HCT116 (cell line): Measurements from ENCODE around the gene ZNF235. TPM values are rescaled to one million over a fixed set of nuclear protein-coding genes. Genes with fewer than 3 reads are reported as not detected.
"Not testable (repeated sequence)": the region's sequence is repeated elsewhere in the genome, so short reads cannot be mapped to it uniquely, and the experiment has no call there.

Experiments used
- ATAC-seq: fragments of 200-7000 bp; cut with Tn5 transposase; 2 replicates; pipeline ENCODE4 v1.9.1; 2020; ENCODE audit warnings: mild to moderate bottlenecking, moderate library complexity
- BruUV-seq: library from RNA; stranded (reverse); fragments of 400-500 nt; replicated peaks from 2 replicates; lab custom pipeline; 2021; lab: Mats Ljungman, UMichigan
- CTCF ChIA-PET: fragments of 300-600 bp; sonication (Branson Sonifier 250); formaldehyde crosslinking; loops from one replicate; lab custom pipeline; 2021; ENCODE audit warnings: antibody characterized with exemption; lab: Charles Lee
- POLR2A ChIA-PET: fragments of 300-600, 350-600 bp; sonication (Branson Sonifier 250); formaldehyde crosslinking; loops from one replicate; lab custom pipeline; 2021; ENCODE audit warnings: antibody characterized with exemption; lab: Charles Lee
- RAD21 ChIA-PET, 2 experiments: fragments of 300-600 bp; sonication (Branson Sonifier 250); formaldehyde crosslinking; loops; one replicate each; lab custom pipeline; 2023; ENCODE audit warnings: low total read pairs in 2 of 2; ENCODE audit not compliant: uncharacterized antibody in 2 of 2, unreplicated experiment in 2 of 2, low non-redundant PET in 1 of 2; lab: Charles Lee
- DNase-seq: peaks from one replicate; pipeline ENCODE4 v3.0.0-alpha.2; 2010; ENCODE audit warnings: low read depth, low spot score
- H2AFZ ChIP-seq: fragments of 200-600 bp; shearing (Covaris generic), sonication (generic); 2 replicates; pipeline ENCODE4 v1.6.1; 2017; ENCODE audit warnings: low read depth, mixed run types, mixed read lengths, antibody characterized with exemption, low read length; ENCODE audit not compliant: poor library complexity, severe bottlenecking
- H3K27ac ChIP-seq: 2 replicates; pipeline ENCODE4 v1.5.1; 2012; ENCODE audit warnings: low read depth, low read length
- H3K27me3 ChIP-seq: fragments of 200-600 bp; sonication (generic); 2 replicates; pipeline ENCODE4 v1.6.1; 2016; ENCODE audit warnings: mixed run types, low read length, mixed read lengths; ENCODE audit not compliant: insufficient read depth
- H3K36me3 ChIP-seq, 2 experiments: fragments of 200-500 bp in 1 of 2; fragments of 200-600 bp in 1 of 2; sonication (Bioruptor generic) in 1 of 2; sonication (generic) in 1 of 2; 2 replicates each; pipeline versions ENCODE4 v1.5.1 to v1.6.1; 2014 to 2016; ENCODE audit warnings: low read length in 2 of 2, inconsistent platforms in 1 of 2, mixed read lengths in 1 of 2, mixed run types in 1 of 2; ENCODE audit not compliant: insufficient read depth in 2 of 2, control insufficient read depth in 1 of 2
- H3K4me1 ChIP-seq, 2 experiments: fragments of 200-600 bp in 1 of 2; sonication (generic) in 1 of 2; 2 replicates each; pipeline versions ENCODE4 v1.5.1 to v1.6.1; 2012 to 2017; ENCODE audit warnings: low read length in 2 of 2, inconsistent platforms in 1 of 2, mild to moderate bottlenecking in 1 of 2, mixed read lengths in 1 of 2, mixed run types in 1 of 2, moderate library complexity in 1 of 2; ENCODE audit not compliant: insufficient read depth in 2 of 2, control insufficient read depth in 1 of 2
- H3K4me2 ChIP-seq: fragments of 200-600 bp; sonication (generic); 2 replicates; pipeline ENCODE4 v1.6.1; 2017; ENCODE audit warnings: mixed run types, low read length, mixed read lengths
- H3K4me3 ChIP-seq, 2 experiments: fragments of 200-600 bp in 1 of 2; sonication (generic) in 1 of 2; replicated peaks in 1 of 2; 2 replicates each; pipeline ENCODE4 v1.5.1; 2011 to 2016; ENCODE audit warnings: low read length in 2 of 2, control low read depth in 1 of 2, low read depth in 1 of 2, mild to moderate bottlenecking in 1 of 2, mixed read lengths in 1 of 2, mixed run types in 1 of 2
- H3K79me2 ChIP-seq: fragments of 200-600 bp; sonication (generic); 2 replicates; pipeline ENCODE4 v1.6.1; 2017; ENCODE audit warnings: mild to moderate bottlenecking, mixed run types, low read length, moderate library complexity, mixed read lengths; ENCODE audit not compliant: insufficient read depth
- H3K9ac ChIP-seq: fragments of 200-600 bp; sonication (generic); 2 replicates; pipeline ENCODE4 v1.6.1; 2016; ENCODE audit warnings: low read length, mixed read lengths
- H3K9me2 ChIP-seq: fragments of 200-600 bp; sonication (generic), shearing (Covaris generic); 2 replicates; pipeline ENCODE4 v1.6.1; 2017; ENCODE audit warnings: mixed run types, mild to moderate bottlenecking, moderate library complexity; ENCODE audit not compliant: insufficient read depth
- H3K9me3 ChIP-seq, 2 experiments: fragments of 200-500 bp in 1 of 2; fragments of 200-600 bp in 1 of 2; sonication (Bioruptor generic) in 1 of 2; sonication (generic) in 1 of 2; 2 replicates each; pipeline ENCODE4 v1.6.1; 2014 to 2017; ENCODE audit warnings: low read length in 2 of 2, mixed read lengths in 2 of 2, inconsistent platforms in 1 of 2, low read depth in 1 of 2, mild to moderate bottlenecking in 1 of 2, mixed run types in 1 of 2, moderate library complexity in 1 of 2; ENCODE audit not compliant: control insufficient read depth in 1 of 2, insufficient read depth in 1 of 2
- H4K20me1 ChIP-seq: fragments of 200-600 bp; sonication (generic), shearing (Covaris generic); 2 replicates; pipeline ENCODE4 v1.6.1; 2017; ENCODE audit warnings: mixed run types, mild to moderate bottlenecking, moderate library complexity; ENCODE audit not compliant: insufficient read depth
- ELF1 ChIP-seq: IDR thresholded peaks from 2 replicates; pipeline ENCODE4 v1.6.1; 2012; ENCODE audit warnings: low read depth, borderline replicate concordance
- EZH2 ChIP-seq: fragments of 200-600 bp; sonication (generic); IDR thresholded peaks from 2 replicates; pipeline ENCODE4 v1.6.1; 2017; ENCODE audit warnings: antibody characterized with exemption, mixed run types
- POLR2AphosphoS5 ChIP-seq: IDR thresholded peaks from 2 replicates; pipeline ENCODE4 v1.6.1; 2011; ENCODE audit warnings: mild to moderate bottlenecking, low read depth, low read length, moderate library complexity
- intact Hi-C: fragments of 100-400 bp; cut with micrococcal nuclease; formaldehyde crosslinking; loops from 2 replicates; pipeline ENCODE4 v1.10.0; 2022
- total RNA-seq: library from RNA; stranded (reverse); gene quantifications from one replicate; pipeline ENCODE4 v1.2.1, GENCODE V29; 2021; ENCODE audit not compliant: unreplicated experiment

The ZNF235 gene
- total RNA-seq, 1 experiment from 2014 or later = 5.7 TPM

- Histone ChIP-seq H3K9me2 (no peaks in the 10 kb centered on the region), H3K9ac (no peak overlapping the region), H4K20me1 (no peaks in the 10 kb centered on the region), H3K79me2 (no peaks in the 10 kb centered on the region), H3K36me3 (no peaks in the 10 kb centered on the region), H3K9me3 (peaks cover 3 to 6% of the 10 kb centered on the region in 2 experiments; a peak in 1 of 4 replicates), H2AFZ (no peak overlapping the region), H3K4me2 (no peak overlapping the region), H3K4me1 (no peaks in the 10 kb centered on the region), H3K4me3 (no peak overlapping the region)
- ChIA-PET POLR2A (no interaction called here), RAD21 (no interaction called here), CTCF (no interaction called here)
- no TSS peak for BruUV-seq
- ATAC-seq = no peak
- no peak for TF ChIP-seq ELF1
- TF ChIP-seq, all 23 proteins: peak for 0
- intact Hi-C loops = no loop called here
- Histone ChIP-seq H3K27ac (no peak overlapping the region), H3K27me3 (no peaks in the 10 kb centered on the region)
- no peak for DNase-seq
Observed at GRCh38 chr19:44344255-44344654, 39.4 kb upstream of the ZNF235 start.

DNA sequence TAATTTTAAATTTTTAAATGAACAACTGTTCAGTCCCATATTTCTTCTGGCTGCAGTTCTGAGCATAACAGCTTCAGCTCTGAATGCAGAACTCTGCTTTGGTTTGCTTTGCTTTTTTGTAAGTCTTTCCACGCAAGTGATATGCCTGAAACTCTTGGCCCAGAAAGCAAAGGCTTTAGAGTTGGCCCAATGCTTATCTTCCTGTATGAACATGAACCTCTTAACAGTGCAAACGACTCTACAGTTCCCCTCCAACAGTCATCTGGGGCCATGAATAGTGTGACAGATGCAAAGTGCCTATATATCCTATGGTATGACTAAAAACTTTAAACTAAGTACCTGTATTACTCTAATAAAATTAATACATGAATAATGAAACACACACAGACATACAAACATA is 37.0 kb upstream of the ZNF235 start:
- ATAC-seq (no peak), DNase-seq (no peak)
- ChIA-PET POLR2A (no interaction called here), RAD21 (no interaction called here), CTCF (no interaction called here)
- Histone ChIP-seq H3K4me2 (no peak overlapping the region), H3K36me3 (no peaks in the 10 kb centered on the region), H3K4me1 (no peaks in the 10 kb centered on the region), H4K20me1 (no peaks in the 10 kb centered on the region), H3K79me2 (no peaks in the 10 kb centered on the region), H3K9me2 (no peaks in the 10 kb centered on the region), H3K27me3 (no peaks in the 10 kb centered on the region), H3K27ac (no peak overlapping the region), H2AFZ (no peak overlapping the region), H3K4me3 (no peak overlapping the region), H3K9me3 (peaks cover 0 to 6% of the 10 kb centered on the region in 2 experiments; a peak in 1 of 4 replicates), H3K9ac (no peak overlapping the region)
- intact Hi-C loops = no loop called here
- TF ChIP-seq EZH2 = no peak
- TF ChIP-seq POLR2AphosphoS5 = no peak
- no TSS peak for BruUV-seq

DNA sequence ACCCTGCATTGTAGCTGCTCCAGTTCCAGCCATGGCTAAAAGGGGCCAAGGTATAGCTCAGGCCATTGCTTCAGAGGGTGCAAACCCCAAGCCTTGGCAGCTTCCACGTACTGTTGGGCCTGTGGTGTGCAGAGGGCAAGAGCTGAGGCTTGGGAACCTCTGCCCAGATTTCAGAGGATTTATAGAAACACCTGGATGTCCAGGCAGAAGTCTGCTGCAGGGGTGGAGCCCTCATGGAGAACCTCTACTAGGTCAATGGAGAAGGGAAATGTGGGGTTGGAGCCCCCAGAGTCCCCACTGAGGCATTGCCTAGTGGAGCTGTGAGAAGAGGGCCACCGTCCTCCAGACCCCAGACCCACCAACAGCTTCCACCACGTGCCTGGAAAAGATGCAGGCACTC is 29.8 kb upstream of the ZNF235 start:
- POLR2A ChIA-PET, H3K27ac ChIP-seq, RAD21 ChIA-PET, CTCF ChIA-PET, H3K9ac ChIP-seq, H3K9me2 ChIP-seq, H3K27me3 ChIP-seq, intact Hi-C loops, H3K4me1 ChIP-seq, ATAC-seq, H4K20me1 ChIP-seq, H3K79me2 ChIP-seq, H3K4me2 ChIP-seq, H2AFZ ChIP-seq, H3K4me3 ChIP-seq, BruUV-seq, DNase-seq: not testable (repeated sequence)
- Histone ChIP-seq H3K9me3 (peaks cover 7 to 26% of the 10 kb centered on the region in 2 experiments; a peak in 3 of 4 replicates), H3K36me3 (peaks cover 6 to 23% of the 10 kb centered on the region in 2 experiments)
